Astrocyte (in vitro differentiated cells and primary cell): ENCODE data around the gene LSM2.

Experiments used
- CTCF ChIP-seq: IDR thresholded peaks from 2 replicates; pipeline ENCODE4 v1.5.1; 2011; ENCODE audit warnings: low read depth, mild to moderate bottlenecking, inconsistent platforms, low read length, moderate library complexity; ENCODE audit not compliant: insufficient read depth
- EZH2 ChIP-seq: IDR thresholded peaks from 2 replicates; pipeline ENCODE4 v1.6.1; 2012; ENCODE audit warnings: mild to moderate bottlenecking, low read length, inconsistent platforms; ENCODE audit not compliant: insufficient read depth

GRCh38 chr6:31837369-31838113, 30.8 kb upstream of the LSM2 start:
- no peak for TF ChIP-seq CTCF
- no peak for TF ChIP-seq EZH2
